Nephron progenitor cell (in vitro differentiated cells): Measurements from ENCODE around the gene TAOK2.

ENCODE experiments used
- DNase-seq: peaks from one replicate; pipeline ENCODE4 v3.0.0; 2021
- H3K27ac Mint-ChIP-seq: 2 replicates; pipeline ENCODE4 v1.8.0; 2021; ENCODE audit warnings: mild to moderate bottlenecking, moderate library complexity, mixed read lengths
- H3K27me3 Mint-ChIP-seq: 2 replicates; pipeline ENCODE4 v1.8.0; 2021; ENCODE audit warnings: mild to moderate bottlenecking, low read depth, mixed read lengths; ENCODE audit not compliant: poor library complexity
- H3K36me3 Mint-ChIP-seq: 2 replicates; pipeline ENCODE4 v1.8.0; 2021; ENCODE audit warnings: low read depth, mixed read lengths
- H3K4me1 Mint-ChIP-seq: 2 replicates; pipeline ENCODE4 v1.8.0; 2021; ENCODE audit warnings: mixed read lengths
- H3K4me3 Mint-ChIP-seq: 2 replicates; pipeline ENCODE4 v1.8.0; 2021; ENCODE audit warnings: mild to moderate bottlenecking, moderate library complexity, mixed read lengths
- H3K9me3 Mint-ChIP-seq: 2 replicates; pipeline ENCODE4 v1.8.0; 2021; ENCODE audit warnings: mild to moderate bottlenecking, moderate library complexity, mixed read lengths
- CTCF ChIP-seq: fragments of 200-600 bp; sonication (generic); IDR thresholded peaks from 2 replicates; pipeline ENCODE4 v1.5.0; 2021; ENCODE audit warnings: antibody characterized with exemption

Gene TAOK2

GRCh38 chr16:29940656-29941055 lies 33.0 kb upstream of the TAOK2 start:
- Mint-ChIP-seq H3K27ac (no peak overlapping the region), H3K4me1 (peaks cover 28% of the 10 kb centered on the region), H3K4me3 (no peak overlapping the region), H3K27me3 (peaks cover 19% of the 10 kb centered on the region), H3K36me3 (no peaks in the 10 kb centered on the region), H3K9me3 (peaks cover 4% of the 10 kb centered on the region)
- no peak for TF ChIP-seq CTCF
- DNase-seq, result no peak

- Mint-ChIP-seq H3K36me3 (no peaks in the 10 kb centered on the region), H3K4me3 (peak overlapping the region; percentile 30), H3K4me1 (peaks cover 28% of the 10 kb centered on the region), H3K27ac (peak overlapping the region; percentile 73), H3K27me3 (peaks cover 19% of the 10 kb centered on the region), H3K9me3 (peaks cover 18% of the 10 kb centered on the region)
- DNase-seq, result peak; percentile 28
- TF ChIP-seq CTCF, result no peak
Measured at GRCh38 chr16:29943846-29944799, 29.5 kb upstream of the TAOK2 start.

DNA sequence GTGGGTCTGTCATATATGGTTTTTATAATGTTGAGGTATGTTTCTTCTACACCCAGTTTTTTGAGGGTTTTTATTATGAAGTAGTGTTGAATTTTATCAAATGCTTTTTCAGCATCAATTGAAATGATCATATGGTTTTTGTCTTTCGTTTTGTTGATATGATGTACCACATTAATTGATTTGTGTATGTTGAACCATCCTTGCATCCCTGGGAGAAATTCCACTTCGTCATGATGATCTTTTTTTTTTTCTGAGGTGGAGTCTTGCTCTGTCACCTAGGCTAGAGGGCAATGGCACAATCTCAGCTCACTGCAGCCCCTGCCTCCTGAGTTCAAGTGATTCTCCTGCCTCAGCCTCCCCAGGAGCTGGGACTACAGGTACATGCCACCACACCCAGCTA lies 25.8 kb upstream of the TAOK2 start:
- H3K4me1 Mint-ChIP-seq, result peaks cover 19% of the 10 kb centered on the region
- H3K27ac Mint-ChIP-seq, result no peak overlapping the region
- H3K27me3 Mint-ChIP-seq, result peaks cover 9% of the 10 kb centered on the region
- H3K4me3 Mint-ChIP-seq, result no peak overlapping the region
- peaks cover 8% of the 10 kb centered on the region for H3K36me3 Mint-ChIP-seq
- peaks cover 33% of the 10 kb centered on the region for H3K9me3 Mint-ChIP-seq
- no peak for DNase-seq
- no peak for TF ChIP-seq CTCF

- DNase-seq, result no peak
- no peak for TF ChIP-seq CTCF
- H3K9me3 Mint-ChIP-seq, result peaks cover 33% of the 10 kb centered on the region
- H3K27ac Mint-ChIP-seq, result no peak overlapping the region
- peaks cover 8% of the 10 kb centered on the region for H3K36me3 Mint-ChIP-seq
- H3K27me3 Mint-ChIP-seq, result peaks cover 4% of the 10 kb centered on the region
- no peaks in the 10 kb centered on the region for H3K4me1 Mint-ChIP-seq
- H3K4me3 Mint-ChIP-seq, result no peak overlapping the region
Measured at GRCh38 chr16:29950806-29951461, 22.7 kb upstream of the TAOK2 start.

GRCh38 chr16:29951625-29952365 lies 21.9 kb upstream of the TAOK2 start:
- Mint-ChIP-seq H3K4me3 (no peak overlapping the region), H3K36me3 (peaks cover 8% of the 10 kb centered on the region), H3K9me3 (peaks cover 33% of the 10 kb centered on the region), H3K27ac (no peak overlapping the region), H3K4me1 (no peaks in the 10 kb centered on the region), H3K27me3 (peaks cover 3% of the 10 kb centered on the region)
- DNase-seq, result no peak
- no peak for TF ChIP-seq CTCF
